Osteocyte (in vitro differentiated cells): Measurements from ENCODE around the gene KRT35. TPM values are rescaled to one million over a fixed set of nuclear protein-coding genes. Genes with fewer than 3 reads are reported as not detected.

Experiments used
- DNase-seq: peaks from one replicate; pipeline ENCODE4 v3.0.0; 2021; ENCODE audit warnings: mixed read lengths; ENCODE audit not compliant: unreplicated experiment; ENCODE audit errors: extremely low spot score
- H3K27ac Mint-ChIP-seq: one replicate; pipeline ENCODE4 v1.8.0; 2021; ENCODE audit warnings: mild to moderate bottlenecking, mixed read lengths; ENCODE audit not compliant: unreplicated experiment
- H3K27me3 Mint-ChIP-seq: one replicate; pipeline ENCODE4 v1.8.0; 2021; ENCODE audit warnings: mixed read lengths; ENCODE audit not compliant: unreplicated experiment
- H3K36me3 Mint-ChIP-seq: one replicate; pipeline ENCODE4 v1.8.0; 2021; ENCODE audit warnings: mixed read lengths; ENCODE audit not compliant: unreplicated experiment
- H3K4me1 Mint-ChIP-seq: one replicate; pipeline ENCODE4 v1.8.0; 2021; ENCODE audit warnings: mixed read lengths; ENCODE audit not compliant: unreplicated experiment
- H3K4me3 Mint-ChIP-seq: one replicate; pipeline ENCODE4 v1.8.0; 2021; ENCODE audit warnings: mild to moderate bottlenecking, moderate library complexity, mixed read lengths; ENCODE audit not compliant: unreplicated experiment
- H3K9me3 Mint-ChIP-seq: one replicate; pipeline ENCODE4 v1.8.0; 2021; ENCODE audit warnings: mixed read lengths; ENCODE audit not compliant: unreplicated experiment
- total RNA-seq: library from RNA; stranded (reverse); gene quantifications from 2 replicates; pipeline ENCODE4 v1.2.1, GENCODE V29; 2021
- TF ChIP-seq, protein P1 (sequence below): fragments of 200-600 bp; sonication (generic); IDR thresholded peaks from 2 replicates; pipeline ENCODE4 v1.5.0; 2021; ENCODE audit warnings: antibody characterized with exemption, mild to moderate bottlenecking, moderate library complexity

Gene KRT35
- total RNA-seq, 1 donor from 2014 or later, result not detected

DNA sequence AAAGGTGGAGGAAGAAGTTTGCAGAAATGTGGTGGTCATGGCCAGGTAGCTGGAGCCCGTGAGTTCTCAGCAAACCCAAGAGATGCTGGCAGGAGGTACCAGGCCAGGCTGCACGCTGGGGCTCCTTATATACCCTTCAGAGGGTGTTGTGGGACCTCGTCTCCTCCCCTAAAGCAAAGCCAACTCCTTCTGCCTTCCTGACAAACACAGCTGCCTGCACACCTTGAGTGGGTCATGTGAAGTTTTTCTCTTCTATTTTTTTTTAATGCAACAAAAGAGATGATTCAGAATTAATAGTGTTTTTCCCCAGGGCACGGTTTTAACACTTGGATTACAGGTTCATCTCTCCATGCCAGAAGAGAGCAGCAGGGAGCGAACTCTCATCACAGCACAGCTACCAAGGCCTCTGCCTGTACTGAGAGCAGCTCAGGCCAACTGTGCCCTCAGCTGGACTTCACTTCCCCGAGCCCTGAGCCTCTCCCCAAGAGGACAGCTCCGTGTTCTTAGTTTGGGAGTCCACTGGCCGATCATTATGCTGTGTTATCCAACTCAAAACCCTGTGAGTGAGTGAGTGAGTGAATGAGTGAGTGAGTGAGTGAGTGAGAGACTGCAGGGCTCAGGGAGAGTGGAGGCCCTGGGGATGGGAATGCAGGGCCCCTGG lies 38.0 kb upstream of the KRT35 start, which contains the start of gene KRT15:
KRT15 (minus strand) TSS at position 102 of the 661 bp plus-strand sequence; CDS start at position 39, 63 bp downstream.
- TF ChIP-seq, protein P1, sequence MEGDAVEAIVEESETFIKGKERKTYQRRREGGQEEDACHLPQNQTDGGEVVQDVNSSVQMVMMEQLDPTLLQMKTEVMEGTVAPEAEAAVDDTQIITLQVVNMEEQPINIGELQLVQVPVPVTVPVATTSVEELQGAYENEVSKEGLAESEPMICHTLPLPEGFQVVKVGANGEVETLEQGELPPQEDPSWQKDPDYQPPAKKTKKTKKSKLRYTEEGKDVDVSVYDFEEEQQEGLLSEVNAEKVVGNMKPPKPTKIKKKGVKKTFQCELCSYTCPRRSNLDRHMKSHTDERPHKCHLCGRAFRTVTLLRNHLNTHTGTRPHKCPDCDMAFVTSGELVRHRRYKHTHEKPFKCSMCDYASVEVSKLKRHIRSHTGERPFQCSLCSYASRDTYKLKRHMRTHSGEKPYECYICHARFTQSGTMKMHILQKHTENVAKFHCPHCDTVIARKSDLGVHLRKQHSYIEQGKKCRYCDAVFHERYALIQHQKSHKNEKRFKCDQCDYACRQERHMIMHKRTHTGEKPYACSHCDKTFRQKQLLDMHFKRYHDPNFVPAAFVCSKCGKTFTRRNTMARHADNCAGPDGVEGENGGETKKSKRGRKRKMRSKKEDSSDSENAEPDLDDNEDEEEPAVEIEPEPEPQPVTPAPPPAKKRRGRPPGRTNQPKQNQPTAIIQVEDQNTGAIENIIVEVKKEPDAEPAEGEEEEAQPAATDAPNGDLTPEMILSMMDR, result no peak
- H3K36me3 Mint-ChIP-seq, result no peaks in the 10 kb centered on the region
- no peaks in the 10 kb centered on the region for H3K9me3 Mint-ChIP-seq
- H3K4me3 Mint-ChIP-seq, result no peak within 1 kb of the TSS
- DNase-seq, result no peak
- peaks cover 12% of the 10 kb centered on the region for H3K4me1 Mint-ChIP-seq
- no peaks in the 10 kb centered on the region for H3K27me3 Mint-ChIP-seq
- H3K27ac Mint-ChIP-seq, result no peak within 1 kb of the TSS

DNA sequence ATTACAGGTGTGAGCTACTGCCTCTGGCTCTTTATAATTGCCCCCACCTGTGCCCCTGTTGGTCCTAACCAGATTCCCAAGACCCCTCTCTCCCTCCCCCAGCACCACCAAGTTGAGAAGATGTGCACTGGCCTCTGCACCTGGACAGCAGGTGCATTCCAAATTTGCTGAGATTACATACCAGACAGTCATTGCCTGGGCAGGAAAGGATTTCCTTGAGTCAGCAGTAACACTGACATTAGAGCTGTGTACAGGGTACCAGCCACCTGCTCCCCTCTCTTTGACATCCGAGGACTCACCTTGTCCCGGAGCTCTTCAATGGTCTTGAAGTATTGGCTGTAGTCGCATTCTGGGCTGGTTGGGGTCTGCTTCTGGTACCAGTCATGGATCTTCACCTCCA lies 37.1 kb upstream of the KRT35 start:
- H3K4me3 Mint-ChIP-seq, result no peak overlapping the region
- H3K27me3 Mint-ChIP-seq, result no peaks in the 10 kb centered on the region
- DNase-seq, result no peak
- H3K27ac Mint-ChIP-seq, result no peak overlapping the region
- H3K4me1 Mint-ChIP-seq, result peaks cover 12% of the 10 kb centered on the region
- TF ChIP-seq, protein P1, result no peak
- no peaks in the 10 kb centered on the region for H3K36me3 Mint-ChIP-seq
- H3K9me3 Mint-ChIP-seq, result no peaks in the 10 kb centered on the region

DNA sequence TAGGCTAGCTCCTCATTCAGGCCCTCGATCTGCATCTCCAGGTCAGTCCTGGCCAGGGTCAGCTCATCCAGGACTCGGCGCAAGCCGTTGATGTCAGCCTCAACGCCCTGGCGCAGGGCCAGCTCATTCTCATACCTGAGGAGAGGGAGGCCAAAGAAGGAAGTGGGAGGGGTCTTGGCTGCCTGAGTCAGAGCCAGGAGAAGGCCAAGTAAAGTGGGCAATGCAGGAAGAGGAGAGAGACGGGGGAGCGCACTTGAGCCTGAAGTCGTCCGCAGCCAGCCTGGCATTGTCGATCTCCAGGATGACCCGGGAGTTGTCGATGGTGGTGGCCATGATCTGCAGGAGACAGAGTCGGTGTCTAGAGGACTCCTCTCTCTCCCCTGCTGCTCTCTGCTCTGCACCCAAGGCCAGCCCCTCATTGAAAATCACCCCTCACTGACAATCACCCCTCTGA lies 35.9 kb upstream of the KRT35 start:
- no peaks in the 10 kb centered on the region for H3K27me3 Mint-ChIP-seq
- no peak for DNase-seq
- H3K9me3 Mint-ChIP-seq, result no peaks in the 10 kb centered on the region
- no peak overlapping the region for H3K27ac Mint-ChIP-seq
- no peak overlapping the region for H3K4me3 Mint-ChIP-seq
- no peaks in the 10 kb centered on the region for H3K36me3 Mint-ChIP-seq
- H3K4me1 Mint-ChIP-seq, result peaks cover 7% of the 10 kb centered on the region
- TF ChIP-seq, protein P1, result no peak

- Mint-ChIP-seq H3K9me3 (no peaks in the 10 kb centered on the region), H3K36me3 (no peaks in the 10 kb centered on the region), H3K27me3 (no peaks in the 10 kb centered on the region), H3K4me3 (no peak overlapping the region), H3K27ac (no peak overlapping the region), H3K4me1 (peaks cover 3% of the 10 kb centered on the region)
- DNase-seq, result no peak
- TF ChIP-seq, protein P1, result no peak
Observed at GRCh38 chr17:41516147-41516829, 35.3 kb upstream of the KRT35 start.

GRCh38 chr17:41513168-41513547 lies 32.2 kb upstream of the KRT35 start:
- no peaks in the 10 kb centered on the region for H3K27me3 Mint-ChIP-seq
- H3K9me3 Mint-ChIP-seq, result no peaks in the 10 kb centered on the region
- H3K4me1 Mint-ChIP-seq, result no peaks in the 10 kb centered on the region
- no peaks in the 10 kb centered on the region for H3K36me3 Mint-ChIP-seq
- H3K4me3 Mint-ChIP-seq, result no peak overlapping the region
- TF ChIP-seq, protein P1, result no peak
- no peak overlapping the region for H3K27ac Mint-ChIP-seq
- no peak for DNase-seq
